ENCODE measurements around the gene GNAQ.
A peak's percentile ranks its signal among the peaks of the same experiment; 100 is the strongest.

GNAQ gene

DNA sequence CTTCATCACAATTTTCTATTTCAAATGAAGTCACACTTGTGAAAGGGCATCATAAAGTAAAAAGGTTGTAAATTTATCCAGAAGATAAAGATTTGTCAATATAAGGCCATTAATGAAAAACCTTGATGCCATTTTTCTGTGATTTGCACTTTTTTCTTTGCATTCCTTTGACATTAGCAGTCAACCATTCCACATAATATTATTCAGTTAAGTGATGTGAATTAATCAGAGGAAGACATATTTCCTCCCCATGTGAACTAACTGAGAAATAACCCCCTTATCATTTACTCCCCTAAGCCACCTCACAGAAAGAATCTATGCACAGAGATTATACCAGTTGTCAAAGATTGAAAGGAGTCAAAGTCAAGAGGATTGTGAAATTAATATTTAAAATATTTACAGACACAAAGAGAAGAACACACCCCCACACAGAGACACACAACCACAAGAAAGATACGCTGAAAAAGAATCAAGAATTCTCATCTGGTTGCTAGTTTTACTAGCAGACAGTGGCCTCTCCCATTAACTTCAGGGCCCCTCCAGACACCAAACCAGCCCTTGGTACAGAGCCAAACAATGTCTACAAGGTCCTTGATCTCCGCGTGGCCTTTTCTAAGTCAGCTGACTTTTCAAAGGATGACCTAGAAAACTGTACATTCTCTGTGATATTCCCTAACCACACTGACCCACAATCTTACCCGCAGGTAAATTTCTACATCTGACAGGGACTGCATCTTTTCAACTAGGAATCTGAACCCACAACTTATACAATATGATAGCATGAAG lies 29.5 kb downstream of the GNAQ start:
- DNase-seq: no peak

DNA sequence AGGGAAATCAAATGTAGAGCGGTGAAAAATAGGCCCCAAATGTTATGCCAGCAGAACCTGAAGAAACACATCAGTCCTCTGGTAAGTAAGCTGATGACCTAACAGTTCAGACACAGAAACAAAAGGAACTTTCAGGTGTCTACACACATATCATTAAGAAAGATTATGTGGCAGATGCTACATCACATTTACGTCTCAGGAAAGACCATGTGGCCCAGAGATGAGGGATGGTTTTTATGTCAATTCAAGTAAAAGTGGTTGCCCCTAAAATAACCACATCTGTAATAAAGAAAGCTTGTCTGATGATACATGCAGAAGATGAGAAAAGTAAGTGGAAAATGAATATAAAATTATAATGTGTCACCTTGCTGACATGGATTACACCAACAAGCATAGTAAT lies 31.4 kb downstream of the GNAQ start:
- no peak for DNase-seq

DNA sequence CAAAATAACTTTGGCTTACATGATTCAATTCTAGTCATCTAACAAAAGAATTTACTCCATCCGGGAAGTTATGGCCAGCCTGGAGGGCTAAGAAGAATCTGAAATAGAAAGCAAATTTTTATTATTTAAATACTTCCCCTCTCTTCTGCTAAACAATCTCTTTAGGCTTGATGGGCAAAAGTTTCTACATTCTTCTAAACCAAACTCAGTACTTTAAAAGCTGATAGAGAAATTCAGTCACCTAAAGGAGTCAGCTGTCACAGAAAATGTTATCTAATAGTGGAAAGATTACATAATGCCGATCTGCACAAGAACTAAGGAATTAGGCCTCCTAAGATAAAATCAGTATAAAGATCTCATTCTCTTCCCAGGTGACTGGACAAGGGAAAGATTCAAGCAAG lies 32.4 kb downstream of the GNAQ start:
- DNase-seq: no peak

DNA sequence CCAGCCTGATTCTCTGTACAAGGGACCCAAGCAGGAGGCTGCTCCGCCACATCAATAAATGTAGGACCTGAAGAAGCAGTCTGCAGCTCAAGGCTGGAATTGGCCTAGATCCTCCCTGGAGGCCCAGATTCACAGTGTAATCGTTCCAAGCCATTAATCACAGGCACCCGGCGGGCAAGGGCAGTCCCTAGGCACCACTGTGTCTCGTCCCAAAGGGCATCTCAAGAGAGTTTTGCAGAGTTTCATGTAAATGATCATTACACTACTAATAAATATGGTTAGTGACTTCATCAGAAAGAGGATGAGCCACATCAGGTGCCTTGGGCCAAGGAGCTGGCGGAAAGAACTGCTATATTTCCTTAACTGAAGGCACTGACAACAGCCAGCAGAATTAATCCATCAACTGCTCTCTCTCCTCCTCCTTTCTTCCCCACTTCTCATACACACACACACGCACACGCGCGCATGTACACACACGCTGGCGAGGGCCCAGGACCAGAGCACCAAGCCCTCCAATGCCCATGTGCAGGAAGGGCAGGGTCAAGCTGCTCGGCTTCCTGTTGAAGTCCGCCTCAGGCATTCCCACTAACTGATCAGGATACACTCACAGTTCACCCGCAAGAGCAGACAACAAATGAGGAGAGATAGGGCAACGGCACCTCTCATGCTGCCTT lies 33.9 kb downstream of the GNAQ start:
- no peak for DNase-seq

DNA sequence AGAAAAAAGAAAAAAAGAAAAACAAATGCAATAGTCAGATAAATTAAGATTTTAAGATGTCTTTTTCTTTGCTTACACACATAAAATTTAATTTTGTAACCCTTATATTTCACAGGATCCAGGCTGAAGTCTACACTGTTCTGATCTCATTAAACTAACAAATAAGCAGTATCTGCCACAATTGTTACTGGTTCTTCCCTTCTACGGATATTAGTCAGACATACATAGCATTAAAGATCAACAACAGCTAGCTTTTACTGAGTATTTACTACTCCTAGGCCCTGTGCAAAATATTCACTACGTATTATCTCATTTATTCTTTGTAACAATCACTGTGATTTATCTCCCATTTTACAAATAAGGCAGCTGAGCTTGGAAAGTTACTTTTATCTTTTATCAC lies 34.9 kb downstream of the GNAQ start:
- DNase-seq: no peak

DNA sequence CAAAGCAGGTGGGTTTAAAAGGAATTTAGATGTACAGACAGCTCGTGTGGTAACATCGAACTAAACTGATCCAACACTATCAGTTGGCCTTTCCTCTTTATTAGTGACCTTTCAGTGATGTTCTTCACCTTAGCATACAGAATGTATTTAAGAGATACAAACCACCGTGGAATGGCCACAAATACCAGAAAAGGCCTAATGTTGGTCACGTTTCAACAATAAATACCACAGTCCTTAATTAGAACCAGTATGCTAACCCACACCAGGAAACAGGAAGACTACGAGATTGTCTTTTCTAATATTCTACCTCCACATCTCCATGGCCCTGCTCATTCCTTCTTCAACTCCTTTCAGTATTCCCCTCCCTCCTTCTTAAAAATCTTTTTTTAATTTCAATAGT lies 40.4 kb downstream of the GNAQ start:
- DNase-seq: no peak

DNA sequence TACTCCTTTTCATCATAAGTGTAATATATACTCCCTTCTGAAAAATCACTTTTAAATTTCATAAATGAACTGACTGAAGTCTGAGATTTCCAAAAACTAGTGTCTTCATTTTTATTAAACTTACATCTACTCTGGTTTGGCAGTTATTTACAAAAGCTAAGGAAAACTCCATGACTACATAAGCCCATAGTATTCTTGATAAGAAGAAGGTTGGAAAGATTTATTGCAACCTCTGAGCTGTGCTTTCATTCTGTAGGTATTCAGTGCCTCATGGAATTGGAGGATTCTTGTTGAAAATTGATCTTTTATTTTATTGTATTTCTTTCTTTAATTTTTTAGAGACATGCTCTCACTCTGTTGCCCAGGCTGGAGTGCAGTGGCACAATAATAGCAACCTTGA lies 41.7 kb downstream of the GNAQ start:
- no peak for DNase-seq

DNA sequence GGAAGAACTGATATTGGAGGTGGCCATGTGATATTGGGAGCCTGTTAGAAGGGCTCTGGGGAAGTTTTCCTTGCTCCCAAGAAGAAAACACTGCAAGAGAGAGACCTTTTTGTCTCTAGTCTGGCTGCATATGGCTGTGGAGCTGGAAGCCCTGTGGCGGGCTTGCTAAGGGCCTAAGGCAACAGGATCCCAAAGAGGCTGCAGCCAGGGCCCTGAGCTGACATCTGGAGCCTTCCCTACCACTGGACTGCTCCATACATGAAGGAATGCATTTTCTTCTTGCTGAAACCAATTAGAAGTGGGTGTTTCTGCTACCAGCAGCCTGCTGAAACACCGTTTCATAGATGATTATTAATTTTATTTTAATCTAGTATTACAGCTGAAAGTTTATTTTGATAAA lies 42.2 kb downstream of the GNAQ start:
- no peak for DNase-seq

DNA sequence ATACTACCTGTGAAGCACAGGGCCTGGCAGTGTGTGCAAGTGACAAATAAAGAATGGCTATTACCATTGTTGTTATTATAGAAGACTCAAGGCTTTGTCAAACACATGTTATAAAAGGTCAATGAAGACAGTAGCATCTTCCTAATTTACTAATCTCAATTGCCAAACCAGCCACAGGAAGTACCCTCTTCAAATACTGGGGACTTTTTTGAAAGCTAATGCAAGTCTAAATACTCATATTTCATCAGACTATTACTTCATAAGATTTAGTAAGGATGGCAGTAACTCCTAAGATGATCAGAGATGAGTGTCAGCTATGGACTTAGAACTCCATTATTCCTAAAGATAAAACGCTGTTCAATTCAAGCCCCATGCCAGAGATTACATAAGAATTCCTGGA lies 43.0 kb downstream of the GNAQ start:
- DNase-seq: no peak

DNA sequence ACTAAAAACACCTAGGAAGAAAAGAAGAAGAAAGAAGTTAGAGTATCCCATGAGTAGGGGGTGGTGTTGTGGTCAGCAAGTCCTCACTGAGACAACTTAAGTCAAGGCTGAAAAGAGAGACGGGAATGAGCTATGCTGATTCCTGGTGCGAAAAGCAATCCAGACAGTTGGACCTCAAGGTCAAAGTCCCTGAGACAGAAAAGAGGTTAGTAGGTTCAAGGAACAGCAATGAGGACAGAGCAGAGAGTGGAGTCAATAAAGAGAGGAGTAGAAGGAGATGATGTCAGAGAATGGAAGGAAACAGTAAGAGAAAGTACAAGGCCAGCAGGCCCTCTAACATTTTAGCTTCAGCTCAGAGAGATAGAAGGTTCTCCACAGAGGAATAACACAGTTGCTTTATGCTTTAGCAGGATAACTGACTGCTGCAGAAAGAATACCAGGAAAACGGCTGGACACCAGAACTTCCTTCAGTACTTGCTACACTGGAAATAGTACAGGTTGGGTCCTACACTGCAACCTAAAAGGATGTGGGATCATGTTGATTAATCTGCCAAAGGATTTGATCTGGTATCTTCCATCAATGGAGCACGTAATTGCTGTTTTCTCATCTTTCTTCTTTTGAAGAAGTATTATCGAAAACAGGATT lies 43.6 kb downstream of the GNAQ start:
- DNase-seq: no peak

DNA sequence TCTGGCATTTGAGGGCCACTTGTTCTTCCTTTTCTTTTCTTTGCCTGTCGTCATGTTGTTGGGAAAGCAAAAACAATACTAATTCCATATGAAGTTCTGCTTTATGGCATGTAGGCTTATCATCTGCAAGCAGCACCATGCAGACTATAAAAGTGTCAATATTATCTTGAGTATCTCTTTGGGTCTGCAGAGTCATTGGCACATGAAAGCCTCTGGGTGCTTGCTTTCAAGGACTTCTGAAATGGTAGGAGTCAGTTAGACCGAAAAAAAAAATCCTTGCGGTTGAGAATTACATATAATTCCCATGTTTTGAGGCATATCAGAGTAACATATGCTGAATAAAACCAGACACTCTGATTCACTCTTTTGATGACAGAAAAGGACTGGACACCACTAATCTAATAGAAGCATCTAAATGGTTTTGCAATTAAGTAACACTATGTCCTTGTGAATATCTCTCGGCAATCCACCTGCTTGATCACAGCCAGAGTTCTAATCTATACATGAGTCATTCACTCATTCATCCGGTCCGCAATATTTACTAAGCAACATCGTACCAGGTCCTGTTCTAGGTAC lies 44.4 kb downstream of the GNAQ start:
- DNase-seq: no peak

DNA sequence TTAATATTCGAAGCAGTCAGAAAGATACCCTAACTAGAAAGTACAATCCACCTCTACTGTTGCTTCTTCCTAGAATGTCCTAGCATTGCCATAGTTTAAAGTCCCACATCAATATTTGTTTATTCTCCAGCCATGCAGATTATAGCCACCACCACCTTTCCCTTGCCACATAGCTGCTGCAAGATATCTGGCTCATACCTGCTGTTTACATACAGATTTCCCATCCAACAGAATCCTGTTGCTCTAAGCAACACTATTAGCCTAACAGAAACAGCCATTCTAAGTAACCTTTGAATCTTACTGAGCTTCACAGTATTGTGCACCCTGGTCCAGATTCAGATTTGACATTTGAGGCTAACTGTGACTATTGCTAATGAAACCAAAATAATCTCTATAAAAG lies 45.6 kb downstream of the GNAQ start:
- DNase-seq: no peak

DNA sequence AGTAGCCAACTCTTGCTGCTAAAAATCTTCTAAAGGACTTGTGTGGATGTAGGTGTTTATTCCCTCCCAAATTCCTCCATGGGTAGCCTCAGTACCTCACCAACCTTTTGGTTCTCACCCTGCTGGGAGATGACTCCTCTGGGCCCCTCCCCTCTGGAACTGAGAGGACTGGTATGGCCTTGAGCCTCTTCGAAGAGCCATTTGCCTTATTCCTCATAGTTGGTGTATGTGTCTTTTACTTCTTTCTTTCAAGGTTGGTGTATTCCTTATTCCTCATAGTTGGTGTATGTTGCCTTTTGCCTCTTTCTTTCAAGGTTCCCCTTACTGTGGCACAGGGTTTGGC lies 48.3 kb downstream of the GNAQ start:
- DNase-seq: no peak

DNA sequence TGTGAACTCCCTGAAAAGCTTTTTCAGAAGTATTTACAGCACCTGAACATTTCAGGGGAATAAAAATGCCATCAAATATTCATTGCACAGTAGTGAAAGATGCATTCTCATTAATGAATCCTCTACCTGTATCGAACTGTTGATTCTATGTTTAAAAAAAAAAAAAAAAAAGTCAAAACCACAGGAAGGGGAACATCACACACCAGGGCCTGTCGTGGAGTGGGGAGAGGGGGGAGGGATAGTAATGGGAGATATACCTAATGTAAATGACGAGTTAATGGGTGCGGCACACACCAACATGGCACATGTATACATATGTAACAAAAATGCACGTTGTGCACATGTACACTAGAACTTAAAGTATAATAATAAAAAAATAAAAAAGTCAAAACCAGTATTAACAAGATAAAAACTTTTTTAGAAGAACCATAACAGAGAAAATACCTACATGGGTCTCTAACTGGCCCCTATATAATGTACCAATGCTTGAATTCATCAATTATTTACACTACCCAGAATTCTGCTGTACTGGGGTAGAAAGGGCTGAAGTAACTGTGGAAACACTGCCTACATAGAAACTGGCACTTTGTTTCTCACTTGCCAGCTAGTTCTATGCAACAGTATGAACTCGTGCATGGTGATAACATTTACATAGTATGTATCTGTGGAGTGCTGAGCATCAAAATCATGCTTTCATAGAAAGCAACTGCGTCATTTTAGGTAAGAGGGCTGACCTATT lies 48.9 kb downstream of the GNAQ start:
- no peak for DNase-seq

DNA sequence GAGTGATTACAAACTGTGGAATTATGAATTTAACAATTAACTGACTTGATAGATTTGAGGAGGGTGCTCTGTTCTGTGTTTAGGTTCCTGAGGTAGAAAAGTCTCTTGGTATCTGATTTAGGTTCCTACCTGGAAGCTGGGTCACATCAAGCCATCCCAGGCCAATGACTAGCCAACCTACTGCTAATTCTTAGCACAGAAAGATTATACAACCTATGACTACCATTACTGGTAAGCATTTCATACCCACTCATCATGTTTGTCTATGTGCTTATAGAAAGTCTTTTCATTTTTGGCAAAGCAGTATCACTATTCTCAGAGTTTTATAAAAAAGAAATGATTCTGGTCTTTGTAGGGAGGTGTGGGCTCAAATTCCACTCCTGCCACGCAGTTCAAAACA lies 49.7 kb downstream of the GNAQ start:
- DNase-seq: no peak

DNA sequence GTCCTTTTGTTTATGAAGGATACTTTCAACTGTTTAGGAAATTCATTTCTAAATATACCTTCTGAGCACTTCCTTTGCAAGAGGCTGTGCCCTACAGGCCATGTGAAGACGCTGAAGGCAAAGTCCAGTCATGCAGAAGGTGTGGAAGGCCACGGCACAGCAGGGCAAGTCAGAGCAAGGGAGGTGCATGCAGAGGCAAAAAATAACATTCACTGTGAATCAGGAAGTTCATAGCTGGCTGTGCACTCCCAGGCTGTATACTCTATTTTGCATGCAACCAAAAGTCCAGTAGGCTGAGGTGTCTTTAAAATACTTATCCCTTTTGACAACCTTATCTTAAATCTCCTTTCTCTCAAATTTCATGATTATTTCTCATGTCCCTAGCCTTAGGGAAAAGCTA lies 50.3 kb downstream of the GNAQ start:
- DNase-seq: no peak

DNA sequence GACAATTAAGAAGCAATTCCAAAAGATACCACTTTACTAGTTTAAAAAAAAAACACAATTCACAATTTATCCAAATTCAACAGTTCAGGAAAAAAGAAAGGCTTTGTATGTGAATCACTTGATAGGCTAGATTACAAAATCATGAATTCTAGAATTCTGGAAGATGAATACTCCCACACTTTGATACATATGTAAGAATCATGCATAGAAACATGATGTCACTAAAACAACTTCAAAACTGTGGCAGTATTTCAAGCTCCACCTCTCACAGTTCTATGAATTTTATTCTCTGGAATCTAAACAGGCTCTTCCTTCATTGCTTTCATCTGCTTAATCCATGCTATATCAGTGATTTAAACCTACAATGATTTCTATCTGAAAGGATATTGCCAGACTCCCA lies 51.0 kb downstream of the GNAQ start:
- DNase-seq: no peak

DNA sequence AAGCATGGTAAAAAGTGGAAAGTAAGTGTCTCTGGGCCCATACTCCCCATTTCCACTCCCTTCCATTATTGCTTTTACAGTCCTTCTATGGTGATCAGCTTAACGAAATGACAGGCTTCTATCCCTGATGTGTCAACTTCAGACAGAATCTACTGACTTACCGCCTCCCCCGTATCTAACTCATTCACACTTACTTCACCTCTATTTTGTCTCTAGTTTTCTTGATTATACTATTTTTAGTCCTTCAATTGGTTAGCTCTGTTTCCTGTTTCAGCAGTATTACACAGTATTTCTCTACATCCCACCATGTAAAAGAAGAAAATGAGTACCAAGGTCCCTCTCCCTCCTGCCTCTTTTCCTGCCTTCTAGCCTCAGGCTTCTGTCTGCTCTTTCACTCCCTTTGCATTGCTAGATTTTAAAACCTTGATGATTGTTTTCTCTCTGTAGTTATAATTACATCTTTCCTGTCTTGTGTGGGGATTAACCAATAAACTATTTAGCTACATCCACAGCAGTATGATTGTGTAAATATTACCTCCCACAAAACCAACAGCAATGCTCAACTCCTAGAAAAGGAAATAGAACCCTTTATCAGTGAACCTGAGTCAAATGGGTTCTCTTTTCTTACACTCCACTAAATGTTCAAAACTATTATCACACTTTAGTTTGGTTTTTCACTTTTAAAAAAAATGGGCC lies 53.4 kb downstream of the GNAQ start:
- DNase-seq: no peak

DNA sequence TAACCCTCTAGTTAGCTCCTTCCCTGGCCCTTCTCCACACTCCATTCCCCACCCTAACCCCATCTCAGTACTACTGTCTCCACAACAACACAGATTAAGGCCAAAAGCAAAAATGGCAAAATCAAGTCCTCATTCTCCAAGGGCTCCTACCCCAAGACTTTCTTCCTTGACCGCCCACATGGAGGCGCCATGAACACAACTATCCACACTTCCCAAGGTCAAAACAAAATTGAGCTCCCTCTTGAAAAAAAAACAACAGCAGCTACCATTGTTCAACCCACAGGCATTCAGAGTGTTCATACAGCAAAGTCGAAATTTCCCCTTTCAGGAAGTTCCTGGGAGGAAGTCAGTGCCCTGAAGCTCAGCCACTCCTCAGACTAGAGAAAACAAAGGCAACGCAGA lies 54.4 kb downstream of the GNAQ start:
- peak in 1 of 2 donors; percentile 23 for DNase-seq

DNA sequence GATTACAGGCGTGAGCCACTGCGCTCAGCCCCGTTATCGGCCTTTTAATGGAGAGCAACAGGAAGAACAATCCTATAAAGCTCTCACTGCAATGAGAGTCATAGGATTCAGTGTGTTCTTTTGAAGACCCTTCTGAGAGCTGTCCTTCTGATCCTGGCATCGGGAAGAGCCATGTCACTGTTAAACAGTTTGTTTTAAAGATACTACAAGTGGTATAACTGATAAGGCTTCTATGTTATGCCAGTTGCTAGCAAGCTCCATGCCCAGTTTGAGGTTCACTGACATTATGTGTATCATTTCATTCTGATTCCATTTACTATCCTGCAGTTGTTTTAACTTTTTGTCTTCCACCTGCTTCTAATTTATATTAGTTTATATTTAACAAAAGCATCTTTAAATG lies 55.8 kb downstream of the GNAQ start:
- no peak for DNase-seq

DNA sequence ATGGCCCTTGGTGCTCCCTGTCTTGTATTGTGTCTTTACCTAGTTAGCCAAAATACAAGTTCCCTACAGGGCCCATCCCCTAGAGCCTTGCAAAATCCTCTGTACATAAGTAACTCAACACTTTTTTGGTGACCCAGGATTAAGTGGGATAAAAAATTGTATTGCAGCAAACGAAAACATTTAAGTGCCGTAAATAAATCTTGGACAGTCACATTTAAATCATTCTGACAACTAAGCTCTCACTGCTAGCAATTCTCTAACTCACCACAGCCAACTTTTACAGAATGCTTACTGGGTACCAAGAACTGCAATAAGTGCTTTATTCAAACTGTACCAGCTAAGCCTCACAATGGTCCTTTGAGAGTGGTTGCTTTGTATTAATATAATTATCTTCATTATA lies 56.6 kb downstream of the GNAQ start:
- no peak for DNase-seq

DNA sequence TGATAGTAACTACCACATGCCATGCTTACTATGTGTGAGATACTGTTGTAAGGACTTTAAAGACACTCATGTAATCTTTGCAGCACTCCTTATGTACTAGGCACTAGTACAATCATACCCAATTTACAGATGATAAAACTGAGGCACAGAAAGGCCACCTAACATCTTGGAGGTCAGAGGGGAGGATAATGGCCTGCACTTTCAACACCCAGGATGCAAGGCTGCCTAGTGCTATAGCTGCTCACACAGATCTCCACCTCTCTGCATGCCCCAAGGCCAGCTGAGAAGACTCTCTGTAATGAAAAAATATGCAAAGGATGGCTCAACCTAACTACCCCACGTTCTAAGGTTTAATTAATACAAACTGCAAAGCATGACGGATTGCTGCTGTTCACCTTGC lies 57.2 kb downstream of the GNAQ start:
- DNase-seq: no peak

DNA sequence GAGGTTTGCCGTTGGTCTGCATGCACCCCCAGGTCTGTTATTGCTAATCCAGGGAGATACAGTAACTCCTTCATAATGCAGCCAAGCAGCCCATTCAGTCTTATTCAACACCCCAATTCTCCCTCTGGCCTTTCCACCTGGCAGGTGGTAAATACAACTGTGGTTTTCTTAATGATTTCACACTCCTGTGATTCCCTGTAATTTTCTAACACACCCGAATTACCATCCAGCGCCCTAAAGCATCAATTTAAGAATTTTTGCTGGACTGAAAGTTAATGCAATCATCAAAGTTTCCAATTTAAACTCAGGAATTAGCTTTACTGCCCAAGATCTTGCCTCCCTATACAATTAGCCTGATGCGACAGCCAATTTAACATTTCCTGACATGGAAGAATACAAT lies 62.5 kb downstream of the GNAQ start:
- DNase-seq: no peak
